ENCODE data around the gene SUGCT.

The SUGCT gene

DNA sequence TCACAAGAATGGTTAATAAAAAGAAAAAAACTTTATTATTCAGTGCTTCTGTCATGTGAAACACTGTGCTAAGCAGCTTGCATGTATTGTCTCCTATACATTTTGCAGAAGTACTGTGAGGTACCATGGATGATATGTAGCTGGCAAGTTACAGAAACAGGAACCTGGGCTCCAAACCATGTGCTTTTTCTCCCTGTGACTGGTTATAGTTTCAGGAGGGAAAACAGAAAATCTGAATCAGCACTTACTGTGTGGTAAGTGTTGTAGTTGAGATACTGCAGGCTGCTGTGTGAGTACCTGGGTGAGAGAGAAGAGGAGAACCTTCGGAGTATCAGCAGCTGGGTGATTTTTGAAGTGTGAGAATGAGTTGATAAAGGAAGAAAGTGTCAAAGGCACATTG is 285.0 kb downstream of the SUGCT start:
- DNase-seq = no peak

GRCh38 chr7:40421433-40421832 is 286.6 kb downstream of the SUGCT start:
- DNase-seq = no peak

DNA sequence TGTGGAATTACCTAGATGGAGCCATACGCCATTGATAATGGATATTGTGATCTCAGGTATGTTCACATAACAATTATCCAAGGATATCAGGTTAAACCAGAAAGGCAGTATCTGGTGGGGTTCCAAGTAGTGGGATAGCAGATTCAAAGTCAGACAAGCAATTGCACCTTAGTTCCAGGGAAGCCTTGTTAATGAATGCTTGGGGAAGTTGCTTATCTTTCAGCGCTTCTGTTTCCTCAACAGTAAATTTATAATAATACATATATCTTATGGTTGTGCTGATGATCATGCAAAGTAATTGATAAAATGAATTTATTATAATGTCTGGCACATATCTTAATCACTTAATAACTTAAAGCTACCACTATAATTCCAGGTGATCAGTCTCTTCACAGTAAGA is 290.9 kb downstream of the SUGCT start:
- no peak for DNase-seq

DNA sequence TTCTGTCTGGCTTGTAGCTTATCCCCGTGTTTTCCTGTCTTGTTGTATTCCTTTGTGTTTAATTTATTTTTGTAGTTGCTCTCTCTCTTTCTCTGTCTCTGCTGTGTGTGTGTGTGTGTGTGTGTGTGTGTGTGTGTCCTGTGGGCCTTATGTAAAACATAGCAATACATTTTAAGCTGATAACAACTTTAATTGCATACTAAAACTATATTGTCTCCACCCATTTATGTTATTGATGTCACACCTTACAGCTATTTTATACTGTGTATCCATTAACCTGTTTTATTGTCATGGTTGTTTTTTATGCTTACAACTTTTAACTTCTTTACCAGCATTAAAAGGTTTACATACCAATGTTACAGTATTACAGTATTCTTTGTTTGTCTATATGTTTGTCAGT is 293.6 kb downstream of the SUGCT start:
- DNase-seq = no peak

DNA sequence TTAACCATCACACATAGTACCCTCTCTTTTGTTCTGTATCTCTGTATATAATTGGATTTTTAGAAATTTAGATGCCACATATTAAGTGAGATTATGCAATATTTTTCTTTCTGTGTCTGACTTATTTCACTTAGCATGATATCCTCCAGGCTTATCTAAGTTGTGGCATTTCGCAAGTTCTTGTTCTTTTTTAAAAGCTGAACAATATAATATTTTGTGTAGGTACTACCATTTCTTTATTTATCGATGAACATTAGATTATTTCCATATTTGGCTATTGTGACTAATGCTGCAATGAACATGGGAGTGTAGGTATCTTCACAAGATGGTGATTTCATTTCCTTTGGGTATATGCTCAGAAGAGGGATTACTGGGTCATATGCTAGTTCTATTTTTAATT is 295.0 kb downstream of the SUGCT start:
- no peak for DNase-seq

DNA sequence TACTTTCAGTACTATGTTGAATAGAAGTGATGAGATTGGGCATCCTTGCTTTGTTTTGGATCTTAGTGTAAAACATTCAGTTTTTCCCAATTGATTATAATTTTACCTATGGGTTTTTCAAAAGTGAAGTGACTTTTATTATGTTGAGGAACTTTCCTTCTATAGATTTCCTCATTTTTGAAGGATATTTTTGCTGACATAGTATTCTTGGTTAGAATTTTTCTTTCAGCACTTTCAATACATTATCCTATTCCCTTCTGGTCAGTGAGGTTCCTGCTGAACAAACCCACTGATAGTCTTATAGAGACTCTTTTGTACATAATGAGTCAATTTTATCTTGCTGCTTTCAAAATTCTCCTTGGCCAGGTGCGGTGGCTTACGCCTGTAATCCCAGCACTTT is 297.2 kb downstream of the SUGCT start:
- no peak for DNase-seq

GRCh38 chr7:40436710-40437109 is 301.9 kb downstream of the SUGCT start:
- DNase-seq = no peak

DNA sequence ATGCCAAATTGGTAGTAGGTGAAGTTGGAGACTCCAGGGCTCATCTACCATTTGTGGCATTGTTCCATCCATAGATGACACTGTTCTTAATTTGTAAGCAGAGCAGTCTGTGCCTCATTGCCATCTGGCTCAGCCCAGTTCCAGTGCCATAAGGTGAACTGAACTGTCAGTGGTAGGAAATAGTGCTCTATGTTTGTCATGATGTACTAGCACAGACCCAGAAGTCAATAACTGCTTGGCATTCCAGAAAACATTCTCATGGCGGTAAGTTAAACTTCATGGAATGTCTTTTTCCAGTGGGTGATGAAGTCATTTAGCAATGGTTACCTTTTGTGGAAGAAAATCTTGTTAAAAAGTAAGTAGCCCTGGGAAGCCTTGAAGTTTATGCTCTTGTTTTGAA is 302.7 kb downstream of the SUGCT start:
- DNase-seq = no peak

DNA sequence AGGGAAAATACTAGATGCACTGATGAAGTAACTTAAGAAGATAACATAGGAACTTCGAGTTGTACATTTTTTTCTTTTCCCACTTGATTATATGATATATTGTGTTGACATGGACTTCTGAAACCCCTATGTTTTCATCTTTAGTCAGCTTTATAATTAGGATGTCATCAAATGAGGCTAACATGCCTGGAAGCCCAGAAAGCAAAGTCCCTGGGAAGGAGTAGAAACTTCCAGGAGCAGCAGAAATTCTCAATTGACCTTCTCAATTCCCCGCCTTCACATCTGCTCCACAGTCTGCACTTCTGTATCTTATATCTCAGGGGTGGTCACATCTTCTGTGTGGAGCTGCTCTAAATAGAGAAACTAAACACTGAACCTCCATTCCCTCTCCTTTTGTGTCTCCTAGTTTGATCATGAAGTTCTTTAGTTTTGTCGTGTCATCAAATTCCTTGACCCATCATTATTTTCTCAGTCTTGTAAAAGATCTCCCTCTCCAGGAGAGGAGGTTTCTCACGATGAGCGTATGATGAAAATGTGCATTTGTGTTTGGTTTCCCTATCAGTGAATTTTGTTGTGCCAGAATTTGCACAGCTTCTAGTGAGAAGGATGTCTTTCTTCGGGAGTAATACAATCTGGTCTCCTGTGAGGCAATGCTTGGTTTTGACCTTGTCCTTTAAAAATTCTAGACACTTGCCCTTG is 303.3 kb downstream of the SUGCT start:
- no peak for DNase-seq

GRCh38 chr7:40439686-40440085 is 304.9 kb downstream of the SUGCT start:
- DNase-seq = no peak

- DNase-seq = no peak
Measured at GRCh38 chr7:40447345-40447744, 312.5 kb downstream of the SUGCT start.

DNA sequence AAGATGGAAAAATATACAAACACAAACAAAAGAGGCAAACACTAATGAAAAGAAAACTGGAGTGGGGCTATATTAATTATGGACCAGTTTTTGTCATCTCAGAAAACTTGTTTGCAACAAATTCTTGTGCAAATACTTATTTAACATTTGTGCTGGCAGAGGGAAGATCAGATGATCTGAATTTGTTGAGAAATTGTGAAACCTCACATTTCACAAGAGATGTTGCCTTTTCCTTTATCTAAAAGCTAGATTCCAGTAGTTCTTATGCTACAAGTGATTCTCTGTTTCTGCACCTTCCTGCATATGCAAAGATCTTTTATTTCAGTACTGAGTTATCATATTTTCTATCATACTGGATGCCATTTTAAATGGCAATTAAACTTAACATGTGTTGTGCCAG is 320.7 kb downstream of the SUGCT start:
- DNase-seq = no peak

DNA sequence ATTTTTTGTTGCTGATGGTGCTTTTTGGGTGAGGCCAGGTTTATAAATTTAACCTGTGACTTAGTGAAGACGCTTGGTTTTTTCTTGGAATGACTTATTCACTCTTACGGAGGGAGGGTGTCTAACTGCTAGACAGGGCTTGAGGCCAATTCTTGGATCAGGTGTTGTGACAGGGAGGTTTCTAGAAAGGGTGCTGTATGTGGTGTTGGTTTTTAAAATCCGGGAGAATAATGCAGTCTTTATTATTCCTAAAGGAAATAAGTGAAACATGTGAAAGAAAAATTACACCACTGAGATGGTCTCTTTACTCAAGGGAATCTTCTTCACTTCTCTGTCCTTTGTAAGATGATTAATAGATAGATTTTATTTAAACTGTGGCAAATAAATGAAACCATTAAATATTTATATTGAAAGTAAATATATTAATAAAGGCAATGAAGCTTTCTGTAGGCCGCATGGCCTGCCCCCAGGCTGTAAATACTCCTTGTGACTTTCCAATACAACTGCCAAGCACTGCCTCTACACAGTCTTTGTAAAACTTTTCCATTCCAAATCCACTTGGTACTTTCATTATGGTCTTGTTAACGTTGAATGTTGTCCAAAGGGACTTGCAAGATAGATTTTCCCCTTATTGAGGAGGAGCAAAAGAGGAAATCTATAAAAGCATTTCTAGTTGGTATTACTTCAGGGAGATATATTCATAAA is 323.1 kb downstream of the SUGCT start:
- DNase-seq = no peak

GRCh38 chr7:40463446-40463845 is 328.6 kb downstream of the SUGCT start:
- no peak for DNase-seq

DNA sequence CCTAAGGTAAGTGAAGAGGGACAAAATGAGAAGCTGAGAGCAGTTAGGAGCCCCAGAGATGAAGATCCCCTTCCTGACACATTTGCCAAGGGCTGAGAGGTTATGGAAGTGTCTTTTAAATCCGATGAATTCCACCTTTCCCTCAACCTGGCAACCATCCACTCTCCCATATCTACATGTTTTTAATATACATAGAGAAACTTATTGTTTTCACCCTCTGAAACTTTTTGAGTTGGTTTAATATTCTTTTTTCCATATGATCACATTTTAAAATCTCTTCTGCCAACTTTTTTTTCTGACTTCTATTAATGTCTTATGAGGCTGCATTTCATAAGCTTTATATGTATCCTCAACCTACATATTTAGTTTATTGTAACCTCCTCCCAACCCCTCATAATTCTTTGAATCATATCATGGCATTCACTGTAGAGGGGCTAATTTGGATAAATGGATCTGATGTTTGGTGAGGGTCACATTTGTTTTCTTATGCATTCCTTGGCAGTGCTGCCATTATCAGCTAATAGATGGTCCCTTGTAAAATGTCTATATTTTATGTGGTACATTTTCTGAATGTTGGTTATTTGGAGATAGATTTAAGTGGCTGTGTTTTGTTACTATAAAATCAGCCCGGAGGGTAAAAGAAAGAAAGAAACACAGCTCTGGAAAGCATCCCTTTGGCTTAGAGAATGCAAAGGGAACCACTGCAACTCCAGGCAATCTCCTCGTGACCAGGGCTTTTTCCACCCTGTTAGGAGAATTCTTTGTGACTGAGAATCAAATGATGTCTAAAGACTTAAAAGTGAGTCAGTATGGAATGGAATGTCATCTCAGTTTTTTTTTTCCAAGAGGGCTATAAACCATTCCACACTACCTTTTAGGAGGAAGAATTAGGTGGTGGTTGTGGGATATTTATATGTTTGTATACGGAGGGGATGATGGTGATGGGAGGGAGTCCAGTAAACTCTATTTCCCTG is 334.4 kb downstream of the SUGCT start:
- no peak for DNase-seq

DNA sequence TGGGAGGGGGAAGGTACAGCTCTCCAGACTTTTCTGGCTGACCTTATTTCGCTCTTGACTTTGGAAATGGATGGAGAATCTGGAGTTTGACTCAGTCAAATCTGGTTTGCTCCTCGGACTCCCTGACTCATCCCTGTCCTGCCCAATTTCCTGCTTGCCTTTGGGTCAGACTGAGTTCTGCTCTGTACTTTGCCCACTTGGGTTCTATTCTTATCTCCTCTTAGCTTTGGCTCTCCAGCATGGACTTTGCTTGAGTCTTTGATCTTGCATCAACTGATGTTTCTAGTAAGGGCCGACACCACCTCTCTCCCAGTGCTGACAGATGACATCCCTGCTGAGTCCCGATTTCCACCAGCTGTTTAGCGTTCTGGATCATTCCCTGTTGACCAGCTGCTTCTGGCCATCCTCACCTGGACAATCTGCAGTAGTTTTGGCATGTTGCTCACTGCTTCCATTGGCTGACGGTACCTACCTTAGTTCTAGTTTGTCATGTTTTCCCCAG is 335.3 kb downstream of the SUGCT start:
- DNase-seq = no peak

GRCh38 chr7:40470817-40471216 is 336.0 kb downstream of the SUGCT start:
- no peak for DNase-seq

DNA sequence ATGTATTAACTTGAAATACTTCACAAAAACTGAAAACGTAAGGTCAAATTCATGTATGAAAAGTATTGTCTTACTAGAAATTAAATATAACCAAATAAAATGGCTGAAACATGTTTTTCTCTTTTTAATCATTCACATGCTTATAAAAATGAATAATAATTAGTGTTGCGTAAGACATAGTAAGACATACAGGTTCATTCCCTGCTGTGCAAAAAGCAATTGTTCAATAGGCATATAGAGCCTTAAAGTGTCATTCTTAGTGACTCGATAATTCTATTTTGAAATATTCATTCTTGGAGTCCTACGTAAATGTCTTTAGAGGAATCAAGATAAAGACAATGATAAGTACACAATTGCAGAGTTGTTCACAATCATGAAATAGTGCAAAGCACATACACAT is 337.1 kb downstream of the SUGCT start:
- DNase-seq = no peak

GRCh38 chr7:40474790-40475680 is 340.2 kb downstream of the SUGCT start:
- DNase-seq = no peak

DNA sequence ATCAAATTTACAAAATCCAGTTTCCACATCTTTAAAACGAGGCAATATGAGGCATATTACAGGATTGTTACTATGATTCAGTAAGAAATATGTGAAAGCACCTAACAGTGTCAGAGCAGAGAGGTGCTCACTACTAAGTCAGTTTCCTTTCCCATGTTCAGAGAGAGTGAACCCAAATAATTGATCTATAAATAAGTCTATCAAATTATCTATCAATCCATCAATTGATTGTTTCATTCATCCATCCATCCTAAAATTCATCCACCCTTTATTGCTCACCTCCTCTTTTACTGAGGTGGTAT is 340.8 kb downstream of the SUGCT start:
- DNase-seq = no peak

DNA sequence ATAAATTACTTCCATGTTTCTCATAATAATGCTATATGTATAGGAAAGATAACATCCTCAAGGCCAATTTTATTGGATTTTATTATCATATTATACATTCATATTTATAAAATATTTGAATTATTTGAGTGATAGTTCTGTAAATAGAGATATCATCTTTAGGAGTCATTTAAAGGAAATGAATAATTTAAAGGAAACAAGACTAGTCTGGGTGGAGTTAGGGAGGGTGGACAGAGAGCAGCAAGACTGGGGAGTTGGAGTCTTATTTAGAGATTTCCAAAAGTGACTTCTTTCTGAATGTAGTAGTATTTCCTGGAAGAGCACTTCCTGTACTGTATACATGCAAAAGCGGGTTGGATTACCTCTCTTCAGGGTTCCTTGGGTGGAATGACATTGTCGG is 342.3 kb downstream of the SUGCT start:
- no peak for DNase-seq

- no peak for DNase-seq
Measured at GRCh38 chr7:40482845-40483244, 348.0 kb downstream of the SUGCT start.

DNA sequence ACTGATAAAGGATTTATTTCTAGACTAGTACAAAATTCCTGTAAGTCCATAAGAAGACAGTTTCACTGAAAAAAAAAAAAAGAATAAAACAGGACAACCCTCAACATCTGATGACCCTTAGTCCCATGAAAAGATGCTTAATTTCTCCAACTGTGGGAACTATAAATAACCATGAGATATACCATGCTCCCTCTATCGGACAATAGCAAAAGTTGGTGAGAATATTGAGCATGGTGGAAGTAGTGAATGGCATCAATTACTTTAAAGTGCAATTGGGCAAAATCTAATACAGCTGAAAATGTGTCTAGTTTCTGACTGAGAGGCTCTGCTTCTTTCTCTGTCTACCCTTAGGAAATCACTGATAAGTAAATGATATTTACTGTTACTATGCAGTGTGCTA is 348.8 kb downstream of the SUGCT start:
- no peak for DNase-seq
